ENCODE measurements around the gene ARHGAP15. TPM values are rescaled to one million over a fixed set of nuclear protein-coding genes. Genes with fewer than 3 reads are reported as not detected.

Gene ARHGAP15
- polyA plus RNA-seq, 1 experiment = not detected

- POLR2A ChIA-PET = no interaction called here
These were observed 482.1 kb downstream of the ARHGAP15 start for GRCh38 chr2:143611336-143611735.

GRCh38 chr2:143615562-143615961 is 486.3 kb downstream of the ARHGAP15 start:
- ChIA-PET POLR2A (no interaction called here), CTCF (interaction anchor here (1.7 to 2.8 kb wide), 2 partner anchors 8 to 10 kb away, joined by 3 to 8 read pairs; no protein-coding TSS in a partner anchor)
- no peak for TF ChIP-seq CTCF (IDR thresholded peaks at IDR 0.05; ENCODE audit: insufficient read depth, low read depth, low read length)
- no peak for DNase-seq (ENCODE audit: low read depth)
- Histone ChIP-seq H3K36me3 (ENCODE audit: control insufficient read depth, insufficient read depth, low read length) (no peaks in the 10 kb centered on the region), H3K27me3 (ENCODE audit: control insufficient read depth, insufficient read depth, low read length) (no peaks in the 10 kb centered on the region), H3K4me3 (ENCODE audit: low read depth, low read length) (no peak overlapping the region)

More at GRCh38 chr2:143611336-143611735, 482.1 kb downstream of the ARHGAP15 start:
- CTCF ChIA-PET = no interaction called here
- H3K4me3 ChIP-seq (ENCODE audit: low read depth, low read length) = no peak overlapping the region
- DNase-seq (ENCODE audit: low read depth) = no peak
- no peak for TF ChIP-seq CTCF (IDR thresholded peaks at IDR 0.05; ENCODE audit: insufficient read depth, low read depth, low read length)
- no peaks in the 10 kb centered on the region for H3K27me3 ChIP-seq (ENCODE audit: control insufficient read depth, insufficient read depth, low read length)
- no peaks in the 10 kb centered on the region for H3K36me3 ChIP-seq (ENCODE audit: control insufficient read depth, insufficient read depth, low read length)

DNA sequence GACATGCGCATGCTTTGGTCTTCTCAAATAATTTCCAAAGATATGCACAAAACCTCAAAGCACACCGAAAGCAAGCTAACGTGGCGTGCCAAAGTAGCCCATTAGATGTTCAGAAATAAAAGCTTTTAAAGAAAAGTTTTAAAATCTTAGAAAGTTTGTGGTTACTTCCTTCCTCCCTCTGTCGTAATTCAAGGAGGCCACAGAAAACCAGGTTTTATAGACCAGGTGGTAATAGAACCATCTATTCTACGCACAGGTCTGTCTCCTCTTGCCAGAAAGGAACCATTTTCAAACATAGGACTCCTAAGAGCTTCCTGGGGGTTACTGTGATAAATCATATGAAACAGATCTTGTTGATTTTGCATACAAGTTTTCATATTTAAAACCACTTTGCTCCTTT is 487.2 kb downstream of the ARHGAP15 start:
- TF ChIP-seq CTCF (IDR thresholded peaks at IDR 0.05; ENCODE audit: insufficient read depth, low read depth, low read length) = no peak
- Histone ChIP-seq H3K36me3 (ENCODE audit: control insufficient read depth, insufficient read depth, low read length) (no peaks in the 10 kb centered on the region), H3K27me3 (ENCODE audit: control insufficient read depth, insufficient read depth, low read length) (no peaks in the 10 kb centered on the region), H3K4me3 (ENCODE audit: low read depth, low read length) (no peak overlapping the region)
- DNase-seq (ENCODE audit: low read depth) = no peak
- CTCF ChIA-PET = interaction anchor here (0.5 to 1.7 kb wide), 2 partner anchors 9 to 889 kb away, joined by 3 read pairs; no protein-coding TSS in a partner anchor
- POLR2A ChIA-PET = no interaction called here

DNA sequence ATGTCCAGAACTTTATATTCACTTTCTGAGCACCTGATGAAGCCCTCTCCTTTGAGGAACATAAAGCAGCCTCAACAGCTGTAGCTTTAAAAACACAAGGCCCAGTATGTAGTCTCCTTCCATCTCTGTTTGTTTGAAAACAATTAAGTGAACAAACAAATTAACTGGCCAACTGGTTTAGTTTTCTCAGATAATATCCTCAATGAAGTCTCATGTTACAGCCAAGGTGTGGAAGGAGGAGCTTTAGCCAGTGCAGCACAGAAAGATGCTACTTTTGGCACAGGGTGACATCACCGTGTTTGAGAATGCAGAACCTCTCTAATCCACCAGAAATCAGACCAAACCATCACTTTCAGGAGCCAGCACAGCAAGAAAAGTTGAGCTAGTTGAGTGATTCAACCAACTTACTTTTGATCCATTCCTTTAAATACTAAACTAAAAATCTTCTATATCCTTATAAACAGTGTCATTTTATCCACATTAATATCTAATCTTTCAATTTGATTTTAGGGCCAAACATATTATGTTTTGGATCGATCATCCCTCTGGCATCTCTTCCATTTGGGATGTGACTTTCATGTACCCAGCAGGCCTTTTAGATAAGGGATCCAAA is 488.7 kb downstream of the ARHGAP15 start:
- H3K4me3 ChIP-seq (ENCODE audit: low read depth, low read length) = no peak overlapping the region
- TF ChIP-seq CTCF (IDR thresholded peaks at IDR 0.05; ENCODE audit: insufficient read depth, low read depth, low read length) = no peak
- no peaks in the 10 kb centered on the region for H3K27me3 ChIP-seq (ENCODE audit: control insufficient read depth, insufficient read depth, low read length)
- CTCF ChIA-PET = no interaction called here
- POLR2A ChIA-PET = no interaction called here
- H3K36me3 ChIP-seq (ENCODE audit: control insufficient read depth, insufficient read depth, low read length) = no peaks in the 10 kb centered on the region
- no peak for DNase-seq (ENCODE audit: low read depth)

DNA sequence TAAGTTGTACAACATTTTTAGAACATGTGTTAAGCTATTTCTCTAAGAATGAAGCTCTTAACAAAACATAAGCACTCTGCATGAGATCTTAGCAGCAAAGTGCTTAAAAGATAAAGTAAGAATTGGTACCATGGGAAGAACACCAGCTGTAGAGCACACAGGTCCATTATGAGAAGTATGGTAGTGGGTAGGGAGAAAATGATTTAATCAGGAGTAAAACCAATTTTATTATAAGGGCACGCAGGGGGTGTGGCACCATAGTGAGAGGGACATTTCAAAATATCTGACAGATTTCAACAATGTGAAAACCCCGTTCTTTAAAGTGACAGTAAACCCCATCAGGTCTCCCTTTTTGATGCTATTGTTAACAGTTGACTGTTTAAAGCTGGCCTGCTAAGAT is 492.9 kb downstream of the ARHGAP15 start:
- ChIA-PET POLR2A (no interaction called here), CTCF (no interaction called here)
- no peaks in the 10 kb centered on the region for H3K27me3 ChIP-seq (ENCODE audit: control insufficient read depth, insufficient read depth, low read length)
- no peak for DNase-seq (ENCODE audit: low read depth)
- no peaks in the 10 kb centered on the region for H3K36me3 ChIP-seq (ENCODE audit: control insufficient read depth, insufficient read depth, low read length)
- H3K4me3 ChIP-seq (ENCODE audit: low read depth, low read length) = no peak overlapping the region
- TF ChIP-seq CTCF (IDR thresholded peaks at IDR 0.05; ENCODE audit: insufficient read depth, low read depth, low read length) = no peak
